GM23248 (cell line): ENCODE measurements around the gene ADM2.

Experiments used
- EZH2 ChIP-seq: fragments of 200-600 bp; sonication (generic); IDR thresholded peaks from 2 replicates; pipeline ENCODE4 v1.6.1; 2018; ENCODE audit warnings: antibody characterized with exemption, mild to moderate bottlenecking; ENCODE audit not compliant: insufficient read depth, poor library complexity, severe bottlenecking
- EZH2phosphoT487 ChIP-seq: fragments of 200-600 bp; sonication (generic); IDR thresholded peaks from 2 replicates; pipeline ENCODE4 v1.6.1; 2018; ENCODE audit warnings: antibody characterized with exemption, moderate library complexity, mild to moderate bottlenecking, low read depth; ENCODE audit not compliant: insufficient read depth

GRCh38 chr22:50528682-50529415, 47.5 kb downstream of the ADM2 start:
- TF ChIP-seq EZH2phosphoT487 (no peak), EZH2 (no peak)
